Stimulated activated CD4-positive, alpha-beta T cell treated with anti-CD3 and anti-CD28 coated beads, Interleukin-2, amount 100 ng/mL, for 48 hours (primary cell): ENCODE measurements around the gene FOXP1.
A peak's percentile ranks its signal among the peaks of the same experiment; 100 is the strongest.

Source experiments
- DNase-seq, 2 donors: peaks; one replicate each; pipeline ENCODE4 v3.0.0-alpha.2; 2020

Gene FOXP1

GRCh38 chr3:71318458-71318827 is 265.1 kb downstream of the FOXP1 start:
- no peak for DNase-seq

GRCh38 chr3:71317749-71318457 is 265.6 kb downstream of the FOXP1 start:
- DNase-seq = no peak

GRCh38 chr3:71317140-71317539 is 266.4 kb downstream of the FOXP1 start:
- no peak for DNase-seq

- no peak for DNase-seq
Observed at GRCh38 chr3:71316066-71316777, 267.3 kb downstream of the FOXP1 start.

- DNase-seq = no peak
Observed at GRCh38 chr3:71315431-71315830, 268.1 kb downstream of the FOXP1 start.

- DNase-seq = no peak
Observed at GRCh38 chr3:71313844-71314243, 269.7 kb downstream of the FOXP1 start.

GRCh38 chr3:71312461-71312860 is 271.1 kb downstream of the FOXP1 start:
- no peak for DNase-seq

- DNase-seq = no peak
Observed at GRCh38 chr3:71311661-71312046, 271.9 kb downstream of the FOXP1 start.

- no peak for DNase-seq
Observed at GRCh38 chr3:71310980-71311660, 272.4 kb downstream of the FOXP1 start.

- DNase-seq = no peak
Observed at GRCh38 chr3:71310359-71310979, 273.1 kb downstream of the FOXP1 start.

- DNase-seq = no peak
Observed at GRCh38 chr3:71309886-71310285, 273.6 kb downstream of the FOXP1 start.

- DNase-seq = no peak
Observed at GRCh38 chr3:71309342-71309741, 274.2 kb downstream of the FOXP1 start.

- DNase-seq = no peak
Observed at GRCh38 chr3:71308836-71309235, 274.7 kb downstream of the FOXP1 start.

GRCh38 chr3:71307991-71308697 is 275.4 kb downstream of the FOXP1 start:
- DNase-seq = no peak

- peak in 1 of 2 donors; percentile 29 for DNase-seq
Observed at GRCh38 chr3:71305231-71306206, 278.0 kb downstream of the FOXP1 start.

- DNase-seq = no peak
Observed at GRCh38 chr3:71304684-71305083, 278.8 kb downstream of the FOXP1 start.

- no peak for DNase-seq
Observed at GRCh38 chr3:71304247-71304646, 279.3 kb downstream of the FOXP1 start.

- no peak for DNase-seq
Observed at GRCh38 chr3:71303627-71304200, 279.8 kb downstream of the FOXP1 start.

GRCh38 chr3:71302604-71303003 is 280.9 kb downstream of the FOXP1 start:
- DNase-seq = no peak

- no peak for DNase-seq
Observed at GRCh38 chr3:71300951-71301393, 282.6 kb downstream of the FOXP1 start.

- DNase-seq = no peak
Observed at GRCh38 chr3:71299160-71299559, 284.4 kb downstream of the FOXP1 start.
